Mucosa of descending colon (tissue), 3 donors: ENCODE measurements around the gene COL18A1. TPM values are rescaled to one million over a fixed set of nuclear protein-coding genes. Genes with fewer than 3 reads are reported as not detected.

Experiments used
- ATAC-seq: fragments of 200-7000 bp; cut with Tn5 transposase; one replicate; pipeline ENCODE4 v1.9.1; 2020; ENCODE audit warnings: mild to moderate bottlenecking, moderate library complexity
- DNase-seq, 3 donors: peaks; one replicate each; pipeline ENCODE4 v3.0.0-alpha.2; 2020
- H3K36me3 ChIP-seq: fragments of 200-600 bp; one replicate; pipeline ENCODE4 v1.8.0; 2021; ENCODE audit warnings: low read depth, mild to moderate bottlenecking
- H3K4me1 ChIP-seq: fragments of 200-600 bp; one replicate; pipeline ENCODE4 v1.8.0; 2021; ENCODE audit warnings: low read depth, mild to moderate bottlenecking
- H3K4me3 ChIP-seq: fragments of 200-600 bp; one replicate; pipeline ENCODE4 v1.8.0; 2021; ENCODE audit warnings: mild to moderate bottlenecking
- H3K9me3 ChIP-seq: fragments of 200-600 bp; one replicate; pipeline ENCODE4 v1.8.0; 2021; ENCODE audit warnings: mild to moderate bottlenecking
- intact Hi-C, 2 donors: fragments of 100-400 bp; cut with DNase I in 1 of 2; cut with micrococcal nuclease in 1 of 2; formaldehyde crosslinking; loops; one replicate each; pipeline versions ENCODE4 v1.11.0 to v1.11.1; 2022; cut with DNase I, micrococcal nuclease
- total RNA-seq, 3 donors: library from RNA; stranded (reverse); fragmentation: NEBNext Ultra II Directional in 2 of 3; extraction: Animal tissue kit (Norgen Biotek cat#: 25700) in 2 of 3; gene quantifications; one replicate each; pipeline versions ENCODE4 v1.2.1 to v1.2.4, GENCODE V29; 2021 to 2023
- TF ChIP-seq, protein P1 (sequence below): fragments of 200-600 bp; IDR thresholded peaks from one replicate; pipeline ENCODE4 v1.8.0; 2022; ENCODE audit warnings: antibody characterized with exemption, mild to moderate bottlenecking
- donor health status: DM: no; HTN: no; CAD: no; lungs with moderate emphysema.
- donor health status: DM: no; HTN: no; CAD: no.
- donor health status: DM: no; HTN: yes; CAD: no.

COL18A1 gene
- total RNA-seq, 3 donors from 2014 or later, result 4.6 to 46.9 (median 21.3) TPM

- peak in 1 of 3 donors; percentile 49 for DNase-seq
- Histone ChIP-seq H3K36me3 (no peaks in the 10 kb centered on the region), H3K4me3 (no peak overlapping the region), H3K9me3 (no peaks in the 10 kb centered on the region), H3K4me1 (no peaks in the 10 kb centered on the region)
- TF ChIP-seq, protein P1, sequence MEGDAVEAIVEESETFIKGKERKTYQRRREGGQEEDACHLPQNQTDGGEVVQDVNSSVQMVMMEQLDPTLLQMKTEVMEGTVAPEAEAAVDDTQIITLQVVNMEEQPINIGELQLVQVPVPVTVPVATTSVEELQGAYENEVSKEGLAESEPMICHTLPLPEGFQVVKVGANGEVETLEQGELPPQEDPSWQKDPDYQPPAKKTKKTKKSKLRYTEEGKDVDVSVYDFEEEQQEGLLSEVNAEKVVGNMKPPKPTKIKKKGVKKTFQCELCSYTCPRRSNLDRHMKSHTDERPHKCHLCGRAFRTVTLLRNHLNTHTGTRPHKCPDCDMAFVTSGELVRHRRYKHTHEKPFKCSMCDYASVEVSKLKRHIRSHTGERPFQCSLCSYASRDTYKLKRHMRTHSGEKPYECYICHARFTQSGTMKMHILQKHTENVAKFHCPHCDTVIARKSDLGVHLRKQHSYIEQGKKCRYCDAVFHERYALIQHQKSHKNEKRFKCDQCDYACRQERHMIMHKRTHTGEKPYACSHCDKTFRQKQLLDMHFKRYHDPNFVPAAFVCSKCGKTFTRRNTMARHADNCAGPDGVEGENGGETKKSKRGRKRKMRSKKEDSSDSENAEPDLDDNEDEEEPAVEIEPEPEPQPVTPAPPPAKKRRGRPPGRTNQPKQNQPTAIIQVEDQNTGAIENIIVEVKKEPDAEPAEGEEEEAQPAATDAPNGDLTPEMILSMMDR, result no peak
- no peak for ATAC-seq
- intact Hi-C loops, result loop anchor here in 1 of 2 donors (10.0 kb wide), 1 partner anchor 272 kb away; no protein-coding TSS in a partner anchor
These were observed 147.9 kb downstream of the COL18A1 start for GRCh38 chr21:45552696-45553391.

- Histone ChIP-seq H3K4me1 (no peaks in the 10 kb centered on the region), H3K4me3 (peak overlapping the region; percentile 9), H3K9me3 (no peaks in the 10 kb centered on the region), H3K36me3 (no peaks in the 10 kb centered on the region)
- TF ChIP-seq, protein P1, result peak; percentile 77
- DNase-seq (peak; percentile 88 to 91 (median 88)), ATAC-seq (peak; percentile 85)
- intact Hi-C loops, result loop anchor here in 1 of 2 donors (5.0 to 10.0 kb wide), 2 partner anchors 43 to 270 kb away; no protein-coding TSS in a partner anchor
These were observed 149.7 kb downstream of the COL18A1 start for GRCh38 chr21:45554477-45555175.

- Histone ChIP-seq H3K4me1 (no peaks in the 10 kb centered on the region), H3K36me3 (no peaks in the 10 kb centered on the region), H3K9me3 (no peaks in the 10 kb centered on the region), H3K4me3 (no peak overlapping the region)
- intact Hi-C loops, result loop anchor here in 1 of 2 donors (5.0 to 10.0 kb wide), 2 partner anchors 42 to 270 kb away; no protein-coding TSS in a partner anchor
- ATAC-seq (no peak), DNase-seq (no peak)
- TF ChIP-seq, protein P1, result no peak
These were observed 150.2 kb downstream of the COL18A1 start for GRCh38 chr21:45555251-45555556.

GRCh38 chr21:45555557-45556301 is 150.8 kb downstream of the COL18A1 start:
- intact Hi-C loops, result loop anchor here in 1 of 2 donors (5.0 to 10.0 kb wide), 2 partner anchors 42 to 269 kb away; no protein-coding TSS in a partner anchor
- Histone ChIP-seq H3K9me3 (no peaks in the 10 kb centered on the region), H3K36me3 (no peaks in the 10 kb centered on the region), H3K4me3 (no peak overlapping the region), H3K4me1 (no peaks in the 10 kb centered on the region)
- ATAC-seq (peak; percentile 87), DNase-seq (peak; percentile 85 to 91 (median 86))
- TF ChIP-seq, protein P1, result peak; percentile 69

DNA sequence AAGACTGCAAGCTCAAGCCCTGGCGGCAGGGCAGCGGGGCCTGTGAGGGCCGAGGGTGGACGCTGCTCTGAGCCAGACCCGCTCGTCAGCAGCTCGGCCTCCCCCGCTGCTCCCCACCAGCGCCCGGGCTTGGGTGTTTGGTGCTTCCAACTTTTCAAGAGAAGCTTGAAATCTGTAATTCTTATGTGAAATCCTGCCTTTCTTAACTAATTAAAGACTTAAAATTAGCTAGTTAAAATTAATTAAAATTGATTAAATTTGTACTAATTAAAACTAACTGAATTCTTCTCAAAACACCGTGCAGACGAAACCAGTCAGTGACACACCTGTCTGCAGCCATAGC is 151.3 kb downstream of the COL18A1 start:
- intact Hi-C loops, result loop anchor here in 1 of 2 donors (5.0 to 10.0 kb wide), 2 partner anchors 41 to 269 kb away; no protein-coding TSS in a partner anchor
- DNase-seq, result no peak

More for the DNA sequence above, 151.3 kb downstream of the COL18A1 start:
- Histone ChIP-seq H3K4me3 (no peak overlapping the region), H3K36me3 (no peaks in the 10 kb centered on the region), H3K4me1 (no peaks in the 10 kb centered on the region), H3K9me3 (no peaks in the 10 kb centered on the region)
- no peak for ATAC-seq
- TF ChIP-seq, protein P1, result no peak
